ENCODE results near the gene KCNJ9. TPM values are rescaled to one million over a fixed set of nuclear protein-coding genes. Genes with fewer than 3 reads are reported as not detected.

The KCNJ9 gene
- total and polyA plus RNA-seq, 10 of the 15 experiments (the other 5 are each of a cell fraction or from before 2014, with no cell fraction given): 0.12 TPM; not detected in 9

DNA sequence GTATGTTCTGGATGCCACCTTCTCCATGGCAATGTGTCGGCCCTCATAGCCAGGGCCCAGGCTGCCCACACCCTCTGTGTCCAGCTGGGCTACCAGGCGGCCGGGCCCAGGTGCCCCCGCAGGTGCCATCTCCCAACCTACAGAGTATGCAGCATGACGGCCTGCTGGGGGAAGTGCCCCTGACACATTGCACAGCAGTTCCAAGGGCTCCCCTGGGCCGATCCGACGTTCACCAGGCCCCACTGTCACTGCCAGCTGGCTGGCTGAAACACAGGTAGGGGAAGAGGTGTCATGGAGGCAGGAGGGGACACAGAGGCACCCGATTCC, 11.7 kb downstream of the KCNJ9 start (continued):
- TF ChIP-seq, protein P1, sequence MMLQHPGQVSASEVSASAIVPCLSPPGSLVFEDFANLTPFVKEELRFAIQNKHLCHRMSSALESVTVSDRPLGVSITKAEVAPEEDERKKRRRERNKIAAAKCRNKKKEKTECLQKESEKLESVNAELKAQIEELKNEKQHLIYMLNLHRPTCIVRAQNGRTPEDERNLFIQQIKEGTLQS (IDR thresholded peaks at IDR 0.05; ENCODE audit: borderline replicate concordance, extremely low read depth, low read depth, low read length): no peak
- TF ChIP-seq EP300 (IDR thresholded peaks at IDR 0.05; ENCODE audit: borderline replicate concordance in 1 of 2, control insufficient read depth in 1 of 2, low read depth in 2 of 2, low read length in 2 of 2) (no peak), ZNF622 (IDR thresholded peaks at IDR 0.05) (no peak)

DNA sequence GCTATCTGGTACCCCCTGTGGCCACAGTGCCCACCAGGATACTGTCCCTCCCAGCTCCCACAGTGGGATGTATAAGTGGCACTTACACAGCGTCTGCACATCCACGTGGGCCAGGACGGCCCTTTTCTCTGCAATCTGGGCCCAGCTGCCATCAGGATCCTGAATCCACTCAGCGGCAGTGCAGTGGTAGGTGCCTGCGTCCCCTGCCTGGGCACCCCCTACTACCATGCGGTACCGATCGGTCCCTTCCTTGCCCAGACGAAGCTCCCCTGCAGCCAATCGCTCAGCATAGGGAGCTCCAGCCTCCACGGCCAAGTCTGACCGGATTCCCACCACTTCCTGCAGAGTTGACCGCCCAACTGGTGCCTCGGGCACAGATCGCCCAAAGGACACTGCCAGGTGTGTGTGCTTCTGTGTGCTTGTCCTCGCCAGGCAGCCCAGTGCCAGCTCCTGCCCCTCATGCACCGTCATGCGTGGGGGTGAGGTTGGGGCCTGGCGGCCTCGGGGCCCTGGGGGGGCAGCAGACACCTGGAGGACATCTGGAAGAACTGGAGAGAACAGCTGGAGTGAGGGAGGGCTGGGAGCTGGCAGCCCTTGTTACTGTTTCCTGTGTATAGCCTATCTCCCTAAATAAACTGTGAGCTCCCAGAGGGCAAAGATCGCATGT, 12.4 kb downstream of the KCNJ9 start:
- BruUV-seq (replicated peaks): no TSS peak
- Histone ChIP-seq H3K27ac (ENCODE audit: control insufficient read depth, insufficient read depth) (no peak overlapping the region), H3K4me3 (no peak overlapping the region), H4K20me1 (ENCODE audit: control insufficient read depth, insufficient read depth) (no peaks in the 10 kb centered on the region; the same call in 1 of the 2 replicates), H2AFZ (ENCODE audit: control insufficient read depth, low read depth, low read length) (no peak overlapping the region), H3K4me1 (ENCODE audit: control insufficient read depth, insufficient read depth, low read length) (peaks cover 17% of the 10 kb centered on the region), H3K27me3 (replicated peaks in 1 of 2; ENCODE audit: control insufficient read depth in 2 of 2, insufficient read depth in 2 of 2, low read length in 1 of 2) (no peaks in the 10 kb centered on the region), H3K9ac (ENCODE audit: control insufficient read depth, insufficient read depth, low read length) (no peak overlapping the region), H3K79me2 (ENCODE audit: control insufficient read depth, insufficient read depth, low read length) (peaks cover 9% of the 10 kb centered on the region), H3K4me2 (ENCODE audit: control insufficient read depth, insufficient read depth) (no peak overlapping the region), H3K36me3 (ENCODE audit: control insufficient read depth in 2 of 2, insufficient read depth in 2 of 2, low read length in 1 of 2) (peaks cover 0 to 2% of the 10 kb centered on the region in 2 experiments; a peak in 2 of 4 replicates), H3K9me3 (replicated peaks; ENCODE audit: control insufficient read depth, insufficient read depth, low read length) (no peaks in the 10 kb centered on the region)
- in situ Hi-C loops (cut with MboI): no loop called here
- CTCF ChIA-PET: interaction anchor here (5.7 to 30.2 kb wide), 2 partner anchors 7 to 35 kb away, joined by 91 to 1035 read pairs; partner anchors contain the start of genes KCNJ10 and KCNJ9
- FAIRE-seq: no peak
- RAD21 ChIA-PET (ENCODE audit: unreplicated experiment): no interaction called here
- no peak for DNase-seq (ENCODE audit: low read depth, low spot score)
- TF ChIP-seq HDAC6 (IDR thresholded peaks at IDR 0.05; ENCODE audit: unreplicated experiment) (no peak), IKZF2 (IDR thresholded peaks at IDR 0.05) (no peak), NFXL1 (IDR thresholded peaks at IDR 0.05; ENCODE audit: borderline replicate concordance) (no peak), TARDBP (IDR thresholded peaks at IDR 0.05; ENCODE audit: borderline replicate concordance) (no peak), ZNF622 (IDR thresholded peaks at IDR 0.05) (no peak), TBL1XR1 (IDR thresholded peaks at IDR 0.05; ENCODE audit: low read depth, low read length) (no peak)
- TF ChIP-seq, protein P2, sequence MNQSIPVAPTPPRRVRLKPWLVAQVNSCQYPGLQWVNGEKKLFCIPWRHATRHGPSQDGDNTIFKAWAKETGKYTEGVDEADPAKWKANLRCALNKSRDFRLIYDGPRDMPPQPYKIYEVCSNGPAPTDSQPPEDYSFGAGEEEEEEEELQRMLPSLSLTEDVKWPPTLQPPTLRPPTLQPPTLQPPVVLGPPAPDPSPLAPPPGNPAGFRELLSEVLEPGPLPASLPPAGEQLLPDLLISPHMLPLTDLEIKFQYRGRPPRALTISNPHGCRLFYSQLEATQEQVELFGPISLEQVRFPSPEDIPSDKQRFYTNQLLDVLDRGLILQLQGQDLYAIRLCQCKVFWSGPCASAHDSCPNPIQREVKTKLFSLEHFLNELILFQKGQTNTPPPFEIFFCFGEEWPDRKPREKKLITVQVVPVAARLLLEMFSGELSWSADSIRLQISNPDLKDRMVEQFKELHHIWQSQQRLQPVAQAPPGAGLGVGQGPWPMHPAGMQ (IDR thresholded peaks at IDR 0.05; ENCODE audit: borderline replicate concordance): no peak
- TF ChIP-seq, protein P3, sequence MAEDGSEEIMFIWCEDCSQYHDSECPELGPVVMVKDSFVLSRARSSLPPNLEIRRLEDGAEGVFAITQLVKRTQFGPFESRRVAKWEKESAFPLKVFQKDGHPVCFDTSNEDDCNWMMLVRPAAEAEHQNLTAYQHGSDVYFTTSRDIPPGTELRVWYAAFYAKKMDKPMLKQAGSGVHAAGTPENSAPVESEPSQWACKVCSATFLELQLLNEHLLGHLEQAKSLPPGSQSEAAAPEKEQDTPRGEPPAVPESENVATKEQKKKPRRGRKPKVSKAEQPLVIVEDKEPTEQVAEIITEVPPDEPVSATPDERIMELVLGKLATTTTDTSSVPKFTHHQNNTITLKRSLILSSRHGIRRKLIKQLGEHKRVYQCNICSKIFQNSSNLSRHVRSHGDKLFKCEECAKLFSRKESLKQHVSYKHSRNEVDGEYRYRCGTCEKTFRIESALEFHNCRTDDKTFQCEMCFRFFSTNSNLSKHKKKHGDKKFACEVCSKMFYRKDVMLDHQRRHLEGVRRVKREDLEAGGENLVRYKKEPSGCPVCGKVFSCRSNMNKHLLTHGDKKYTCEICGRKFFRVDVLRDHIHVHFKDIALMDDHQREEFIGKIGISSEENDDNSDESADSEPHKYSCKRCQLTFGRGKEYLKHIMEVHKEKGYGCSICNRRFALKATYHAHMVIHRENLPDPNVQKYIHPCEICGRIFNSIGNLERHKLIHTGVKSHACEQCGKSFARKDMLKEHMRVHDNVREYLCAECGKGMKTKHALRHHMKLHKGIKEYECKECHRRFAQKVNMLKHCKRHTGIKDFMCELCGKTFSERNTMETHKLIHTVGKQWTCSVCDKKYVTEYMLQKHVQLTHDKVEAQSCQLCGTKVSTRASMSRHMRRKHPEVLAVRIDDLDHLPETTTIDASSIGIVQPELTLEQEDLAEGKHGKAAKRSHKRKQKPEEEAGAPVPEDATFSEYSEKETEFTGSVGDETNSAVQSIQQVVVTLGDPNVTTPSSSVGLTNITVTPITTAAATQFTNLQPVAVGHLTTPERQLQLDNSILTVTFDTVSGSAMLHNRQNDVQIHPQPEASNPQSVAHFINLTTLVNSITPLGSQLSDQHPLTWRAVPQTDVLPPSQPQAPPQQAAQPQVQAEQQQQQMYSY (CRISPR knock-in tag; IDR thresholded peaks at IDR 0.05): no peak
- TF ChIP-seq, protein P4, sequence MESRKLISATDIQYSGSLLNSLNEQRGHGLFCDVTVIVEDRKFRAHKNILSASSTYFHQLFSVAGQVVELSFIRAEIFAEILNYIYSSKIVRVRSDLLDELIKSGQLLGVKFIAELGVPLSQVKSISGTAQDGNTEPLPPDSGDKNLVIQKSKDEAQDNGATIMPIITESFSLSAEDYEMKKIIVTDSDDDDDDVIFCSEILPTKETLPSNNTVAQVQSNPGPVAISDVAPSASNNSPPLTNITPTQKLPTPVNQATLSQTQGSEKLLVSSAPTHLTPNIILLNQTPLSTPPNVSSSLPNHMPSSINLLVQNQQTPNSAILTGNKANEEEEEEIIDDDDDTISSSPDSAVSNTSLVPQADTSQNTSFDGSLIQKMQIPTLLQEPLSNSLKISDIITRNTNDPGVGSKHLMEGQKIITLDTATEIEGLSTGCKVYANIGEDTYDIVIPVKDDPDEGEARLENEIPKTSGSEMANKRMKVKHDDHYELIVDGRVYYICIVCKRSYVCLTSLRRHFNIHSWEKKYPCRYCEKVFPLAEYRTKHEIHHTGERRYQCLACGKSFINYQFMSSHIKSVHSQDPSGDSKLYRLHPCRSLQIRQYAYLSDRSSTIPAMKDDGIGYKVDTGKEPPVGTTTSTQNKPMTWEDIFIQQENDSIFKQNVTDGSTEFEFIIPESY (IDR thresholded peaks at IDR 0.05): no peak
- SMC1A ChIA-PET (ENCODE audit: uncharacterized antibody, unreplicated experiment): no interaction called here
- intact Hi-C loops (cut with micrococcal nuclease; ENCODE audit: unreplicated experiment): no loop called here
- ATAC-seq: no peak
- 90% methylated on average over 21 of the region's 21 CpGs for WGBS (ENCODE audit: insufficient coverage, insufficient replicate concordance, low lambda C conversion rate, missing lambda C conversion rate)
- POLR2A ChIA-PET: no interaction called here
